GM21529 (cell line): ENCODE data around the gene HOXA13.

Experiments used
- ATAC-seq: cut with Tn5 transposase; IDR thresholded peaks from one replicate; pipeline ENCODE4 v1.9.1; 2021; ENCODE audit not compliant: unreplicated experiment

HOXA13 gene

DNA sequence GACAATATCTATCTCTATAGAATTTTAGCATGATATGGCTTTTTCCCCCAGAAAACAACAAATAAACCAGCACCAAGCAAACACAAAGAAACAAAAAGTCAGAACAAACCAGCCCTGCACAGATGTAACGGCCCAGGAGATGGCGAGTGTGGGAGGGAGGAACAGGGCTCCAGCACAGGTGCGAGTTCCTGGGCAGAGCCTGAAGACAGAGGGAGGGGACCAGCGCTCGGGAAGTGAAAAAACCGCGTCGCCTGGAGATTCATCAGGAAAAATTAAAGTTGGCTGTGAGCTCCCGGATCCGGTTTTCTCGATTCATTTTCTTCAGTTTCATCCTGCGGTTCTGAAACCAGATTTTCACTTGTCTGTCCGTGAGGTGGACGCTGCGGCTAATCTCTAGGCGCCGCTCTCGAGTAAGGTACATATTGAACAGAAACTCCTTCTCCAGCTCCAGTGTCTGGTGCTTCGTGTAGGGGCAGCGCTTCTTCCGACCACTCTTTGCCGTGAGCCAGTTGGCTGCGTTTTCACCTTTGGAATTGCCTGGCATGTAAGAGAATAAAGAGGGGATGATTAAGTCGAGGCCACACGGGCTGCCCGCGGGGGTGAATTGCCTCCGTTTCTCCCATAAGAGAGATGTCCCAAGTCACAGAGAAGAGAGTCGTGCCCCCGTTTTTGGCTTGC, 28.1 kb downstream of the HOXA13 start:
- ATAC-seq, result no peak

DNA sequence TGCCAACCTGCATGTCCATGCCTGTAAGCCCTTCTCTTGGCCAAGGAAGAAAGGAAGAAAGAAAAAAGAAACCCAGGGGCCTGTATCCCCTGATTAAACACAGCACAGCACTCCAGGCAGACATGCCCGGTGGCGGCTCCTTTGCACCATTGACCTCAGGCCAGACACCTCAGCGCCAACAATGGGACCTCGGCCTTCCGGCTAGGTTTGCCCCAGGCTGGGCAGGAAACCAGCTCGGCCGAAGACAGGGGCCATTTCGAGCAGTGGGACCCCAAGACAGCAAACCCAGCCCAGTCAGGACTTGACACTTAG, 28.6 kb downstream of the HOXA13 start:
- ATAC-seq, result no peak

DNA sequence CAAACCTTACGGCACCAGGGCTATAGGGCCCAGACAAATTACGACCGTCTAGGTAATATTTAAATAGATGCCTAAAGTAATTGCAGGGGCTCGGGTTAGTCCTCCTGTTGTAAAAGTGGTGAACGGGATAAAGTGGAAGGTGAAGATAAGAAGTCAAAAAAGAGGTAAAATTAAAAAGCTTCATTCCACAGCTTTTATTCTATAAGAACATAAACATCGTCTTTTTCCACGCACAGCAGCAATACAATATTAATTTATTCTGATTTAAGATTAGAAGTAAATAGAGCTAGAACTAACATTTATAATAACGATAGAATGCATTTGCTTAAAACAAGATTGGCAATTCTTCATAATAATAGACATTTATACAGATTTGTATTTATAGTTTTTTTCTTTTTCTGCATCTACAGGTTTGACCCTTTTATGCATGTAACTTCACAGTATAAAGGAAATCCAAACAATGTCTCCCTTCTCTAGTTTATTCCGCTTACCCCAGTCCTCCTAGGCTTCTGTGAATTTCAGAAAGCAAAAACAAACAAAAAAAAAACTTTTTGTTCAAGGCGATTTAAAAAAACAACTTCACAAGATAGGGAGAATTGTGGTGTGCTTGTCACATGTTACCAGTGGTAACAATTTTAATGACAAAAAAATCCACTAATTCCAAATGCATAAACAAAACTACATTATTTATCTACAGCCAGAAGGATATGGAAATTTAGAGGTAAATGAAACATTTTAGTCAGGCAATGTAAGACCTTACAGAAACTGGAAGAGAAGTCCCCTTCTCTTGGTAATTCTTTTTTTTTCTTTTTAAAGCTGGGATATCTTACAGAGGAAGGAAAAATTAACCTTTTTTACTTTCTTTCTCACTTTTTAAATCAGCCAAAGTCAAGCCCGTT, 29.2 kb downstream of the HOXA13 start:
- ATAC-seq, result no peak

GRCh38 chr7:27169658-27170425, 30.0 kb downstream of the HOXA13 start:
- no peak for ATAC-seq

- no peak for ATAC-seq
Measured at GRCh38 chr7:27168265-27168947, 31.5 kb downstream of the HOXA13 start.

GRCh38 chr7:27167916-27168264, 32.0 kb downstream of the HOXA13 start:
- ATAC-seq, result no peak

GRCh38 chr7:27166531-27167505, 33.1 kb downstream of the HOXA13 start:
- no peak for ATAC-seq

GRCh38 chr7:27165996-27166530, 33.8 kb downstream of the HOXA13 start:
- ATAC-seq, result no peak

- ATAC-seq, result no peak
Measured at GRCh38 chr7:27165089-27165995, 34.5 kb downstream of the HOXA13 start, which contains the start of gene HOXA9. TSS of gene HOXA9 (minus strand) at chr7:27165537. CDS start at chr7:27165457, 80 bp downstream.

DNA sequence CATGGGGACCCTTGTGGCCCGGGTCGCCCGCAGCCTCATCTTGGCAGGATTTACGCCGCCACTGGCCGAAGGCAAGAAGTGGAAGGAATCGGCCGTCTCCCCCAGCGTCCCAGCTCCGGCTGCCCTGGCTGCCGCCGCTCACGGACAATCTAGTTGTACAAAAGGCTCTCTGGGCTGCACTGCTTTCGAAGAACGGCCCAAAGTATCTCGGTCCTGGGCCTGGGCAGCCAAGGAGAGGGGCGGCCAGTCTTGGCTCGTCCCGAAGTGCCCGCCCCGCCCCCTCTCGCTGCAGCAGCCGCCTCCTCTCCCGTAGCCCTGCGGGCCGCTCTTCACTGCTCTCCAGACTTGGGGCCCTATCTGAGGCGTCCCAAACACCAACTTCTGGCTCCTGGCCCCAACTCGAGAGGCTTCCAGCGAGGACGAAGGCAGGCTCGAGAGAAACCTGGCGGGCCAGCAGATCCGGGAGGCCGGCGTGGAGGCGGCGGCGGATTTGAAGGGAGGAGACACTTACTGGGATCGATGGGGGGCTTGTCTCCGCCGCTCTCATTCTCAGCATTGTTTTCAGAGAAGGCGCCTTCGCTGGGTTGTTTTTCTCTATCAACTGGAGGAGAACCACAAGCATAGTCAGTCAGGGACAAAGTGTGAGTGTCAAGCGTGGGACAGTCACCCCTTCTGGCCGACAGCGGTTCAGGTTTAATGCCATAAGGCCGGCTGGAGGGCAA, 35.4 kb downstream of the HOXA13 start:
- no peak for ATAC-seq

GRCh38 chr7:27164045-27164366, 35.9 kb downstream of the HOXA13 start:
- ATAC-seq, result no peak

DNA sequence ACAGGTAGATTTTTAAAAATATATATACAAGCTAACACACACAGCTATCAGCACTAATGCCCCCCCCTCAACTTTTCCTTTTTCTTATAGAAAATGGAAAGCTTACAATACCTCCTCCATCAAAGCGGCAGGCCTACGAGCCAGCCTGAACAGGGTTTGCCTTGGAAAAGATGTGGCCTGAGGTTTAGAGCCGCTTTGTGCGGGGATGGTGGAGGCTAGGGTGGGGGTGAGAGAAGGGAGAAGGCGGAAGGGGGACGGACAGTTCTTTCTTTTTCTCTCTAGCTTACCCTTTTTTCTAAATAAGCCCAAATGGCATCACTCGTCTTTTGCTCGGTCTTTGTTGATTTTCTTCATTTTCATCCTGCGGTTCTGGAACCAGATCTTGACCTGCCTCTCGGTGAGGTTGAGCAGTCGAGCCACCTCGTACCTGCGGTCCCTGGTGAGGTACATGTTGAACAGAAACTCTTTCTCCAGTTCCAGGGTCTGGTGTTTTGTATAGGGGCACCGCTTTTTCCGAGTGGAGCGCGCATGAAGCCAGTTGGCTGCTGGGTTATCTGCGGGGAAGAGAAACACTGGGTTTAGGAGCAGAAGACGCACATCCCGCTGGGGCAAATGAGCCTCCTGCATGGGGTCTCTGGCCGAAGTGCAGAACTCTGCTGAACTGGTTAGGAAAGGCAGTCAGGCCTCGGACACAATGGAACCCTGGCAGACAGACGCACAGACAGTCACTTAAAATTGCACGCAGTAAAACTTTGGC, 36.4 kb downstream of the HOXA13 start:
- no peak for ATAC-seq

GRCh38 chr7:27162561-27163287, 37.2 kb downstream of the HOXA13 start:
- ATAC-seq, result no peak

DNA sequence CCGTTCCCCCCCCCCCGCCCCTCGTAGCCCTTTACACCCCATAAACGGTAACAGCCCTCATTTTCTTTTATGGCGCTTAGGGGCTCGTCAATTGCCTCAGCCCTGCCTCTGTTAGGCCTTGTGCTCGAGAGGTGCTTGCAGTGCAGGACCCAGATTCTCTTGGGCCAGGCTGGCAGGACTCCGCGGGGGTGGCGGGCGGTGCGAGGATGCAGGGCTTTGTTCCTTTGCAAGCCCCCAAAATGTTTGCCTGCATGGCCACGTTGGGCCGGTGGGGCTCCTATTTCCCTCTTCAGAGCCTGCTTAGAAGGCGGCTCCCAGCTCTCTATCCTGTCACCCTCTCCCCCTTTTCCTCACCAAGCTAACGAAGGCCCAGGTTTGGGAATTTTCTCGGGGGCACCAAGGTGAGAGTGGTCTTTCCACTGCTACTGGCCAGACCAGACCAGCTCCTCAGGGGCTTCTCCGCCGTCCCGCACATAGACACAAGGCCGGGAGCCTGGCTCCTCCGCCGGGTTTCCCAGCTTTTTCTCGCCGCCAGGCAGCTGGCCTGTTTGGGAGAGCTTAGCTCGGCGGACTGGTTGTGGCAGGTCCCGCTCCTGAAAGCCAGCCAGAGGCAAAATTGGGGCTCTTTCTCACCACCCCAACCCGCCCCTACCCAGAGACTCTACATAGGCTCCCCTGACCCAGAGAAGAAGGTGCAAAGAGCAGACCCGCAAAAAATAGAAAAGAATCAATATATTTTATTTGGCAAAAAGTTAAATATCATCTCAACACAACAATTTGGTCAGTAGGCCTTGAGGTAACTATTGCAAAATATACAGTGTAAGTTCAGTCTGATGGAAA, 38.0 kb downstream of the HOXA13 start:
- no peak for ATAC-seq

GRCh38 chr7:27161214-27161720, 38.6 kb downstream of the HOXA13 start:
- no peak for ATAC-seq
